Measurements from ENCODE around the gene P2RY8. TPM values are rescaled to one million over a fixed set of nuclear protein-coding genes. Genes with fewer than 3 reads are reported as not detected.
"Not testable (repeated sequence)": the region's sequence is repeated elsewhere in the genome, so short reads cannot be mapped to it uniquely, and the experiment has no call there.

Gene P2RY8
- total RNA-seq, 1 experiment from 2014 or later, result 0.37 TPM

- CTCF ChIA-PET; H3K4me3 Mint-ChIP-seq; H3K27me3 Mint-ChIP-seq (ENCODE audit: low read depth); ATAC-seq; POLR2A ChIA-PET; DNase-seq (ENCODE audit: low spot score); H3K27ac Mint-ChIP-seq; H3K4me1 Mint-ChIP-seq: not testable (repeated sequence)
- Mint-ChIP-seq H3K36me3 (peaks cover 74% of the 10 kb centered on the region), H3K9me3 (peaks cover 56% of the 10 kb centered on the region)
- 0 out of 2 replicates have a peak, but pooled peaks have one; percentile 4 for TF ChIP-seq ZNF671 (CRISPR knock-in tag; IDR thresholded peaks at IDR 0.05)
Observed at GRCh38 chrX:1446984-1447968, 89.7 kb downstream of the P2RY8 start.

GRCh38 chrX:1444561-1445500, 92.2 kb downstream of the P2RY8 start:
- CTCF ChIA-PET, result no interaction called here
- TF ChIP-seq JAZF1 (CRISPR knock-in tag; IDR thresholded peaks at IDR 0.05) (no peak), FOXP1 (CRISPR knock-in tag; IDR thresholded peaks at IDR 0.05; ENCODE audit: borderline replicate concordance) (no peak), ZNF138 (CRISPR knock-in tag; conservative IDR thresholded peaks at IDR 0.05) (no peak)
- Mint-ChIP-seq H3K9me3 (peaks cover 52% of the 10 kb centered on the region), H3K36me3 (peaks cover 73% of the 10 kb centered on the region), H3K27ac (no peak overlapping the region), H3K4me1 (no peaks in the 10 kb centered on the region), H3K4me3 (no peak overlapping the region), H3K27me3 (ENCODE audit: low read depth) (no peaks in the 10 kb centered on the region)
- no peak for ATAC-seq
- POLR2A ChIA-PET, result no interaction called here
- DNase-seq (ENCODE audit: low spot score), result peak; percentile 4

GRCh38 chrX:1443496-1444075, 93.4 kb downstream of the P2RY8 start:
- no peak overlapping the region for H3K27ac Mint-ChIP-seq
- H3K9me3 Mint-ChIP-seq, result peaks cover 40% of the 10 kb centered on the region
- ChIA-PET CTCF (no interaction called here), POLR2A (no interaction called here)
- peaks cover 66% of the 10 kb centered on the region for H3K36me3 Mint-ChIP-seq
- DNase-seq (ENCODE audit: low spot score) (peak; percentile 7), ATAC-seq (no peak)
- TF ChIP-seq ERG (CRISPR knock-in tag; IDR thresholded peaks at IDR 0.05), result no peak
- TF ChIP-seq NFATC4 (CRISPR knock-in tag; IDR thresholded peaks at IDR 0.05), result no peak
- no peak for TF ChIP-seq MLX (CRISPR knock-in tag; IDR thresholded peaks at IDR 0.05)
- TF ChIP-seq TCF7 (CRISPR knock-in tag; IDR thresholded peaks at IDR 0.05; ENCODE audit: low read depth), result no peak
- no peak for TF ChIP-seq PREB (CRISPR knock-in tag; IDR thresholded peaks at IDR 0.05; ENCODE audit: borderline replicate concordance)
- TF ChIP-seq SMAD4 (CRISPR knock-in tag; IDR thresholded peaks at IDR 0.05), result no peak
- no peak for TF ChIP-seq ZSCAN18 (CRISPR knock-in tag; IDR thresholded peaks at IDR 0.05)
- TF ChIP-seq NR3C1 (CRISPR knock-in tag; conservative IDR thresholded peaks at IDR 0.05; ENCODE audit: low read depth), result no peak
- TF ChIP-seq CREM (CRISPR knock-in tag; IDR thresholded peaks at IDR 0.05), result no peak
- TF ChIP-seq TEAD1 (CRISPR knock-in tag; IDR thresholded peaks at IDR 0.05), result no peak
- no peak for TF ChIP-seq SP1 (CRISPR knock-in tag; conservative IDR thresholded peaks at IDR 0.05)
- no peak for TF ChIP-seq ATF3 (CRISPR knock-in tag; conservative IDR thresholded peaks at IDR 0.05)
- TF ChIP-seq PRRX2 (CRISPR knock-in tag; IDR thresholded peaks at IDR 0.05), result no peak
- TF ChIP-seq RELA (CRISPR knock-in tag; IDR thresholded peaks at IDR 0.05; ENCODE audit: borderline replicate concordance), result no peak
- TF ChIP-seq EMX1 (CRISPR knock-in tag; IDR thresholded peaks at IDR 0.05), result no peak
- no peak for TF ChIP-seq MXD4 (CRISPR knock-in tag; IDR thresholded peaks at IDR 0.05; ENCODE audit: borderline replicate concordance)
- TF ChIP-seq CTCF (IDR thresholded peaks at IDR 0.05), result no peak
- no peak overlapping the region for H3K4me3 Mint-ChIP-seq
- H3K4me1 Mint-ChIP-seq, result no peaks in the 10 kb centered on the region
- no peaks in the 10 kb centered on the region for H3K27me3 Mint-ChIP-seq (ENCODE audit: low read depth)
